PC-9 (cell line): ENCODE measurements around the gene ZNF155.

Experiments used
- CTCF ChIP-seq: fragments of 200-600 bp; sonication (generic); conservative IDR thresholded peaks from 2 replicates; pipeline ENCODE4 v1.6.1; 2017; ENCODE audit warnings: mixed run types, antibody characterized with exemption, mild to moderate bottlenecking, moderate library complexity
- EZH2 ChIP-seq: fragments of 200-600 bp; sonication (generic); IDR thresholded peaks from 2 replicates; pipeline ENCODE4 v1.8.0; 2017; ENCODE audit warnings: antibody characterized with exemption, low read depth

GRCh38 chr19:43939557-43940260 is 44.3 kb upstream of the ZNF155 start:
- no peak for TF ChIP-seq CTCF
- TF ChIP-seq EZH2 = no peak
